ENCODE results near the gene NRDE2.
"Not testable (repeated sequence)": the region's sequence is repeated elsewhere in the genome, so short reads cannot be mapped to it uniquely, and the experiment has no call there.

NRDE2 gene

GRCh38 chr14:90263748-90264449 is 67.8 kb downstream of the NRDE2 start:
- DNase-seq, result no peak

- peak; percentile 73 for DNase-seq
These were observed 75.2 kb downstream of the NRDE2 start, which contains the start of gene PSMC1 for GRCh38 chr14:90256354-90257131. Gene PSMC1, plus strand, starts transcription at chr14:90256553. Its CDS starts 45 bp downstream, at chr14:90256598.

GRCh38 chr14:90255871-90256270 is 75.9 kb downstream of the NRDE2 start:
- no peak for DNase-seq

DNA sequence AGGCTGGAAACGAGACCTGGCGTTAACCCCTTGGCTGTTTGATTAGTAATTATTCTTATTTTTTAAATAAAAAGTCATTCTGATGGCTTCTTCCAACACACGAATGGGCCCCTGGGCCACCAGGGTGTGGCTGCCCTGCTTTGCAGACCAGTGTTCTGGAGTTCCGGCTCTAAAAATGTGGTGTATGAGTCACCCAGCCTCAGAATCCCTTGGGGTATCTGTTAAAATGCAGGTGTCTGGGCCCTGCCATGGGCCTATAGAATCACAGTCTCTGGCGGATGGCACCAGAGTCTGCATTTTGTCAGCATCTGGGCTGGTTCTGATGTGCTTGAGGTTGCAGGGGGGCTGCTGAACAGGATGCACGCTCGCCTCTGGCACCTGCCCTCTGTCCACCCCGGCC is 77.9 kb downstream of the NRDE2 start:
- DNase-seq, result no peak

DNA sequence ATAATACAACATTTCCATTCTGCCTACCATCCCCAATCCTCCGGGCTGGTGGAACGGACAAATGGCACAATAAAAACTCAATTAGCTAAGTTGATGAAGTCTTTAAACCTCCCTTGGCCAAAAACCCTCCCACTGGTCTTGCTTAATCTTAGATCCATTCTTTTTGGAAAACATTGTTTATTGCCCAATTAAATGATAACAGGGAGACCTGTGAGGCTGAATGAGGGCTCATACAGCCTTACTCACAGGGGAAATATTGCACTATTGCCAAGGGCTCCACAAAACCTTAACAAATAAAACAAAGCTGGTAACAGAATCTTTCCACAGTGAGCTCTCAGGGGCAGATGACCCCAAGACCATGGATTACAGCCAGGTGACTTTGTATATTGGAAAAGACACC is 83.1 kb downstream of the NRDE2 start:
- DNase-seq, result no peak

DNA sequence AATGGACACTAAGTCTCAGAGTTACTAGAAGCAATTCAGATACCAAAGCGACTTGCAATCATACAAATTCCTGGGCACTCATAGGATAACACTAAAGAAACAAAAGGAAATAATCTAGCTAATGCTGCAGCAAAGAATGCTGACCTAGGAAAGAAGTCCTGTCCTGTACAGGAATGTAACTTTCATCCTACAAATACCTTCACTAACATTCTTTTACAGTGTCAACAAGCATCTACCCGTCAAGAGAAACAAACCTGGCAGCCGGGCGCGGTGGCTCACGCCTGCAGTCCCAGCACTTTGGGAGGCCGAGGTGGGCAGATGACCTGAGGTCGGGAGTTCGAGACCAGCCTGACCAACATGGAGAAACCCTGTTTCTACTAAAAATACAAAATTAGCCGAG is 84.3 kb downstream of the NRDE2 start:
- not testable (repeated sequence) for DNase-seq

- DNase-seq, result no peak
These were observed 84.8 kb downstream of the NRDE2 start for GRCh38 chr14:90246936-90247335.

DNA sequence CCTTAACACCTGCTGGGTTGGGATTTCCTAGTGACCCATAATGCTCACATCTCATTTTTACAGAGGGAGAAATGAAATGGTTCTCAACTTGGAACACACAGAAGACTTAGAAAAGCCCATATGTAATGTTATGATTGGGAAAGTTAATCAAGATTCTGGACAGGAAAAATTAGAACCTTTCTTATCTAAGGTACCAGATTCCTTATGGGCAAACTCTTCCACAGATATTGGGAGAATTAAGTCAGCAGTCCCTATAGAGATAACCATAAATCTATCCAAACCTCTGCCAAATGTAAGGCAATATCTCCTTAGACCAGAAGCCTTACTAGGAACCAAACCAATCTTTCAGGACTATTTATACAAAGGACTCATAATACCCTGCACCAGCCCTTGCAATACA is 89.3 kb downstream of the NRDE2 start:
- no peak for DNase-seq

DNA sequence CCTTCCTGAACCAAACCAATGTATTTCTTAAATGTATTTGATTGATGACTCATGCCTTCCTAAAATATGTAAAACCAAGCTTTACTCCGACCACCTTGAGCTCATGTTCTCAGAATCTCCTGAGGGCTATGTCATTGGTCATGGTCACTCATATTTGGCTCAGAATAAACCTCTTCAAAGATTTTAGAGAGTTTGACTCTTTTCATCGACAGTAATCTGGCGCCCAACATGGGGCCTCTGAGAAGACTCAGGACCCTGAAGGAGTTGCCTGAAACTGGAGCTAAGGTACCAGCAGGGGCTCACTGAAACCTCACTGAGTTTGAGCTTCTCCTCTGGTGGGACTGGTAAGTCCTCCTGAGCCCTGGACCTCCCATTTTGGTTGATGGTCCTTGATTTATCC is 92.6 kb downstream of the NRDE2 start:
- no peak for DNase-seq

- peak; percentile 30 for DNase-seq
These were observed 96.4 kb downstream of the NRDE2 start for GRCh38 chr14:90235179-90235976.

GRCh38 chr14:90229942-90230341 is 101.8 kb downstream of the NRDE2 start:
- not testable (repeated sequence) for DNase-seq

GRCh38 chr14:90228478-90228877 is 103.3 kb downstream of the NRDE2 start:
- DNase-seq, result no peak

Data from NCI-H2029 (cell line).